HUDEP-2 (cell line): ENCODE data around the gene GINM1.

Experiments
- DNase-seq, 76 experiments: peaks; one replicate each; lab custom pipeline; 2025; ENCODE audit not compliant: unreplicated experiment in 76 of 76; lab: John Stamatoyannopoulos, UW

The GINM1 gene

GRCh38 chr6:149565527-149566409 lies at the start of gene GINM1:
Gene GINM1, plus strand, starts transcription at chr6:149566375. Its CDS starts 40 bp downstream, at chr6:149566415.
- peak in 75 of 76 experiments; percentile 27 to 99 (median 95) for DNase-seq

- DNase-seq = no peak
Measured at GRCh38 chr6:149529650-149530049, 36.5 kb upstream of the GINM1 start.

- no peak for DNase-seq
Measured at GRCh38 chr6:149534742-149535141, 31.4 kb upstream of the GINM1 start.

- DNase-seq = no peak
Measured at GRCh38 chr6:149541139-149541538, 25.0 kb upstream of the GINM1 start.

GRCh38 chr6:149544646-149545257 lies 21.4 kb upstream of the GINM1 start:
- DNase-seq = peak in 4 of 76 experiments; percentile 27 to 50 (median 42)

GRCh38 chr6:149545258-149545753 lies 20.9 kb upstream of the GINM1 start:
- peak in 51 of 76 experiments; percentile 14 to 74 (median 37) for DNase-seq

- peak; percentile 38 to 98 (median 93) for DNase-seq
Measured at GRCh38 chr6:149545754-149546471, 20.3 kb upstream of the GINM1 start, which contains the start of gene PPIL4. Gene PPIL4, minus strand, starts transcription at chr6:149546043. Its CDS starts 38 bp downstream, at chr6:149546005.

GRCh38 chr6:149551920-149552319 lies 14.3 kb upstream of the GINM1 start:
- DNase-seq = no peak

GRCh38 chr6:149558029-149558428 lies 8.1 kb upstream of the GINM1 start:
- no peak for DNase-seq

- no peak for DNase-seq
Measured at GRCh38 chr6:149559389-149559788, 6.8 kb upstream of the GINM1 start.

GRCh38 chr6:149560736-149561135 lies 5.4 kb upstream of the GINM1 start:
- DNase-seq = peak in 24 of 76 experiments; percentile 4 to 43 (median 16)

- no peak for DNase-seq
Measured at GRCh38 chr6:149563203-149563927, 2.8 kb upstream of the GINM1 start.

GRCh38 chr6:149563928-149564325 lies 2.2 kb upstream of the GINM1 start:
- no peak for DNase-seq

- peak in 40 of 76 experiments; percentile 15 to 95 (median 54) for DNase-seq
Measured at GRCh38 chr6:149566410-149567193, 427 bp downstream of the GINM1 start.

- DNase-seq = no peak
Measured at GRCh38 chr6:149567194-149567586, 1.0 kb downstream of the GINM1 start.

- DNase-seq = no peak
Measured at GRCh38 chr6:149567945-149568585, 1.9 kb downstream of the GINM1 start.

GRCh38 chr6:149580880-149581279 lies 14.7 kb downstream of the GINM1 start:
- no peak for DNase-seq

- DNase-seq = no peak
Measured at GRCh38 chr6:149581349-149581748, 15.2 kb downstream of the GINM1 start.

- no peak for DNase-seq
Measured at GRCh38 chr6:149586149-149586548, 20.0 kb downstream of the GINM1 start.
